K562 (cell line): ENCODE data around the gene CNTD1. TPM values are rescaled to one million over a fixed set of nuclear protein-coding genes. Genes with fewer than 3 reads are reported as not detected.

ENCODE experiments used
- BACH1 ChIP-seq: fragments of 200-800 bp; sonication (Bioruptor generic); IDR thresholded peaks from 2 replicates; pipeline ENCODE4 v1.6.1; 2016; ENCODE audit warnings: missing genetic modification characterization, missing compliant biosample characterization
- CREM ChIP-seq: IDR thresholded peaks from 2 replicates; pipeline ENCODE4 v1.6.1; 2014; ENCODE audit warnings: antibody characterized with exemption, low read depth
- HDAC8 ChIP-seq: fragments of 450-650 bp; IDR thresholded peaks from 2 replicates; pipeline ENCODE4 v1.6.1; 2016; ENCODE audit warnings: mild to moderate bottlenecking, missing genetic modification characterization, moderate library complexity, missing compliant biosample characterization
- NCOR1 ChIP-seq: fragments of 450-650 bp; IDR thresholded peaks from 2 replicates; pipeline ENCODE4 v1.6.1; 2016; ENCODE audit warnings: mild to moderate bottlenecking, moderate library complexity
- PRDM10 ChIP-seq: fragments of 450-650 bp; IDR thresholded peaks from 2 replicates; pipeline ENCODE4 v1.6.1; 2018; ENCODE audit not compliant: partially characterized antibody
- SETDB1 ChIP-seq: IDR thresholded peaks from one replicate; pipeline ENCODE4 v1.6.1; 2012; ENCODE audit warnings: low read length, control low read depth, inconsistent platforms
- TFAP4 ChIP-seq: sonication (generic); formaldehyde crosslinking; IDR thresholded peaks from 2 replicates; pipeline ENCODE4 v1.8.0; 2022; ENCODE audit warnings: missing genetic modification reagents, mild to moderate bottlenecking, moderate library complexity, borderline replicate concordance
- XRCC5 ChIP-seq: fragments of 200-400 bp; formaldehyde crosslinking; IDR thresholded peaks from 2 replicates; pipeline ENCODE4 v1.6.1; 2017; ENCODE audit warnings: low read depth, mild to moderate bottlenecking, low read length
- ZBTB43 ChIP-seq: sonication (generic); formaldehyde crosslinking; IDR thresholded peaks from 2 replicates; pipeline ENCODE4 v1.8.0; 2023; ENCODE audit warnings: mild to moderate bottlenecking, missing genetic modification reagents
- ZBTB5 ChIP-seq: fragments of 450-650 bp; IDR thresholded peaks from 2 replicates; pipeline ENCODE4 v1.6.1; 2017; ENCODE audit warnings: antibody characterized with exemption
- ZNF282 ChIP-seq: sonication (generic); formaldehyde crosslinking; IDR thresholded peaks from 2 replicates; pipeline ENCODE4 v1.8.1; 2023; ENCODE audit warnings: missing genetic modification reagents
- ZNF589 ChIP-seq: fragments of 200-800 bp; sonication (Bioruptor generic); IDR thresholded peaks from 2 replicates; pipeline ENCODE4 v1.6.1; 2016; ENCODE audit warnings: low read depth, missing genetic modification characterization, missing compliant biosample characterization
- ZNF77 ChIP-seq: fragments of 250-450 bp; sonication (Bioruptor Pico); IDR thresholded peaks from 2 replicates; pipeline ENCODE4 v1.5.0; 2020
- polyA plus RNA-seq, 8 experiments: library from polyadenylated mRNA; depleted of rRNA in 4 of 8; stranded (reverse) in 5 of 8; unstranded in 3 of 8; fragments of >200 nt; fragmentation: Nextera tagmentation in 2 of 8; fragmentation: Illumina TruSeq in 1 of 8; extraction: Ambion mirVana in 2 of 8; extraction: Trizol in 1 of 8; gene quantifications; 2 replicates each; pipeline versions ENCODE4 v1.2.1 to v1.2.3, GENCODE V29; 2011 to 2014; ENCODE audit warnings: inconsistent platforms in 1 of 8, missing spikeins in 1 of 8
- total RNA-seq, 7 experiments: library from RNA; depleted of rRNA in 6 of 7; stranded (reverse); fragments of >200 nt in 6 of 7; fragmentation: Illumina TruSeq in 2 of 7; extraction: Trizol in 2 of 7; gene quantifications; 2 replicates each; pipeline versions ENCODE4 v1.2.1 to v1.2.3, GENCODE V29; 2011 to 2021; ENCODE audit warnings: low replicate concordance in 1 of 7
- TF ChIP-seq, protein P1 (sequence below): fragments of 450-650 bp; IDR thresholded peaks from 2 replicates; pipeline ENCODE4 v1.6.1; 2016; ENCODE audit warnings: mild to moderate bottlenecking

Gene CNTD1
- total and polyA plus RNA-seq, 9 of the 15 experiments (the other 6 are each of a cell fraction or from before 2014, with no cell fraction given): 0.12 to 0.86 (median 0.41) TPM; not detected in 1

GRCh38 chr17:42832934-42833766 is 34.5 kb downstream of the CNTD1 start, which contains the start of gene PSME3 (continued):
- TF ChIP-seq PRDM10: peak; percentile 91
- no peak for TF ChIP-seq ZNF282
- peak; percentile 41; the same call in 1 of the 2 replicates for TF ChIP-seq XRCC5
- TF ChIP-seq SETDB1: no peak
- no peak for TF ChIP-seq ZNF77 (CRISPR knock-in tag)
- TF ChIP-seq ZBTB43: no peak
- peak; percentile 86; the same call in 1 of the 2 replicates for TF ChIP-seq TFAP4 (CRISPR knock-in tag)
- TF ChIP-seq BACH1 (tag): no peak; the same call in 1 of the 2 replicates
- no peak for TF ChIP-seq ZNF589 (CRISPR knock-in tag)
- TF ChIP-seq CREM: peak; percentile 98
- TF ChIP-seq HDAC8 (tag): peak; percentile 64; the same call in 1 of the 2 replicates
- no peak for TF ChIP-seq ZBTB5
- 0 out of 2 replicates have a peak, but pooled peaks have one; percentile 12 for TF ChIP-seq NCOR1
- TF ChIP-seq, protein P1, sequence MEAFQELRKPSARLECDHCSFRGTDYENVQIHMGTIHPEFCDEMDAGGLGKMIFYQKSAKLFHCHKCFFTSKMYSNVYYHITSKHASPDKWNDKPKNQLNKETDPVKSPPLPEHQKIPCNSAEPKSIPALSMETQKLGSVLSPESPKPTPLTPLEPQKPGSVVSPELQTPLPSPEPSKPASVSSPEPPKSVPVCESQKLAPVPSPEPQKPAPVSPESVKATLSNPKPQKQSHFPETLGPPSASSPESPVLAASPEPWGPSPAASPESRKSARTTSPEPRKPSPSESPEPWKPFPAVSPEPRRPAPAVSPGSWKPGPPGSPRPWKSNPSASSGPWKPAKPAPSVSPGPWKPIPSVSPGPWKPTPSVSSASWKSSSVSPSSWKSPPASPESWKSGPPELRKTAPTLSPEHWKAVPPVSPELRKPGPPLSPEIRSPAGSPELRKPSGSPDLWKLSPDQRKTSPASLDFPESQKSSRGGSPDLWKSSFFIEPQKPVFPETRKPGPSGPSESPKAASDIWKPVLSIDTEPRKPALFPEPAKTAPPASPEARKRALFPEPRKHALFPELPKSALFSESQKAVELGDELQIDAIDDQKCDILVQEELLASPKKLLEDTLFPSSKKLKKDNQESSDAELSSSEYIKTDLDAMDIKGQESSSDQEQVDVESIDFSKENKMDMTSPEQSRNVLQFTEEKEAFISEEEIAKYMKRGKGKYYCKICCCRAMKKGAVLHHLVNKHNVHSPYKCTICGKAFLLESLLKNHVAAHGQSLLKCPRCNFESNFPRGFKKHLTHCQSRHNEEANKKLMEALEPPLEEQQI: no peak; the same call in 1 of the 2 replicates
